BE2C (cell line): ENCODE measurements around the gene CCL13.

Source experiments
- DNase-seq: peaks from one replicate; pipeline ENCODE4 v3.0.0-alpha.2; 2020
- H3K27me3 ChIP-seq: fragments of 250-450 bp; sonication (Bioruptor Pico); 2 replicates; pipeline ENCODE4 v1.5.1; 2020; ENCODE audit warnings: mild to moderate bottlenecking
- H3K36me3 ChIP-seq: fragments of 250-450 bp; sonication (Bioruptor Pico); 2 replicates; pipeline ENCODE4 v1.5.1; 2020; ENCODE audit warnings: mild to moderate bottlenecking
- H3K4me1 ChIP-seq: fragments of 250-450 bp; sonication (Bioruptor Pico); 2 replicates; pipeline ENCODE4 v1.5.1; 2020
- H3K4me3 ChIP-seq: 2 replicates; pipeline ENCODE4 v1.5.1; 2011; ENCODE audit warnings: low read depth, low read length
- H3K9me3 ChIP-seq: fragments of 250-450 bp; sonication (Bioruptor Pico); 2 replicates; pipeline ENCODE4 v1.5.1; 2020
- TF ChIP-seq, protein P1 (sequence below): IDR thresholded peaks from 2 replicates; pipeline ENCODE4 v1.5.1; 2012; ENCODE audit warnings: mild to moderate bottlenecking, low read depth, low read length

CCL13 gene

DNA sequence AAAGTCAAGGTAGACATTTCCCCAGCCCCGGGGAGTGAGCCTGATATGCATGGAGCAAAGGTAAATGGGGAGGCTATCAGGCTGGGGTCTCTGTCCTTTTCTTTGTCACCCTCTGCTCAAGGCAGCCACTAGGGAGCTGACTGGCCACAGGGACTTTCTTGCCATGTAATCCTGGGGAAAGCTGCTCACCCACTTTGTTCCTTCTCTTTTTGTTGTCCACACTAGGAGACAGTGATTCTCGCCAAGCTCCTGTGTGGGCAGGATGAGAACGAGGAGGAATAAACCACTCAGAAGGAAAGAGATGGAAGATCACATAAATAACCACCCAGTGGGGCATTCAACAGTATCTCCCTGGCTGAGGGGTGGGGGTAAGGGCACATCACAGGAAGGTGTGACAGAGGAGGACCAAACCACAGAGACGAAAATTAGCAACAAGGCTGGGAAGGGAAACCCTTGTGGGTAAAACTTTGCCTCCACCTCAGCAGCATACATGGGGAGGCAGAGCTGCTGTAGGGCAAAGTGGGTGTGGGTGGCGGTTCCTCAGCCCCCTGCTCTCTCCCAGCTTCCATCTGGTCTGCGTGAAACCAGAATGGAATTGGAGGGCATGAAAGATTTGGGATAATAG lies 33.0 kb downstream of the CCL13 start:
- Histone ChIP-seq H3K4me1 (no peaks in the 10 kb centered on the region), H3K36me3 (no peaks in the 10 kb centered on the region), H3K27me3 (peaks cover 10% of the 10 kb centered on the region), H3K9me3 (no peaks in the 10 kb centered on the region), H3K4me3 (no peak overlapping the region)
- no peak for DNase-seq
- TF ChIP-seq, protein P1, sequence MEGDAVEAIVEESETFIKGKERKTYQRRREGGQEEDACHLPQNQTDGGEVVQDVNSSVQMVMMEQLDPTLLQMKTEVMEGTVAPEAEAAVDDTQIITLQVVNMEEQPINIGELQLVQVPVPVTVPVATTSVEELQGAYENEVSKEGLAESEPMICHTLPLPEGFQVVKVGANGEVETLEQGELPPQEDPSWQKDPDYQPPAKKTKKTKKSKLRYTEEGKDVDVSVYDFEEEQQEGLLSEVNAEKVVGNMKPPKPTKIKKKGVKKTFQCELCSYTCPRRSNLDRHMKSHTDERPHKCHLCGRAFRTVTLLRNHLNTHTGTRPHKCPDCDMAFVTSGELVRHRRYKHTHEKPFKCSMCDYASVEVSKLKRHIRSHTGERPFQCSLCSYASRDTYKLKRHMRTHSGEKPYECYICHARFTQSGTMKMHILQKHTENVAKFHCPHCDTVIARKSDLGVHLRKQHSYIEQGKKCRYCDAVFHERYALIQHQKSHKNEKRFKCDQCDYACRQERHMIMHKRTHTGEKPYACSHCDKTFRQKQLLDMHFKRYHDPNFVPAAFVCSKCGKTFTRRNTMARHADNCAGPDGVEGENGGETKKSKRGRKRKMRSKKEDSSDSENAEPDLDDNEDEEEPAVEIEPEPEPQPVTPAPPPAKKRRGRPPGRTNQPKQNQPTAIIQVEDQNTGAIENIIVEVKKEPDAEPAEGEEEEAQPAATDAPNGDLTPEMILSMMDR, result no peak

DNA sequence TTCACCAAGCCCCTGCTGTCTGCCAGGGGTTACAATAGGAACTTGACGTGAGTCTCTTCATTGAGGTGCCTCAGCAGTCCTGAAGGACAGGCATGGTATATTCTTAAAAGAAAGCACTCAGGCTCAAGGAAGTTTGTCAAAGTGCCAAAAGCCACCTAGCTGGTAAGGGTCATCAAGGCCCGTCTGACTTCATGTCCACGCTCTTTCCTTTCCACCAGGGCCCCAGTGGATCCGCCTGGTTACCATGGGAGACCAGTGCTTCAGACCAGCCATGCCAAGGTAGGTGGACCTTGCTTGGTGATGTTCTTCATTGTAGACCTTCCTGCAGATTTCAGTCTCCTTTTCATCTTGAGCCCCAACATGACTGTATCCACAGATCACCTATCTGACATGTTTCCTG lies 34.4 kb downstream of the CCL13 start:
- TF ChIP-seq, protein P1, result no peak
- H3K36me3 ChIP-seq, result no peaks in the 10 kb centered on the region
- H3K4me3 ChIP-seq, result no peak overlapping the region
- no peaks in the 10 kb centered on the region for H3K9me3 ChIP-seq
- H3K27me3 ChIP-seq, result peaks cover 2% of the 10 kb centered on the region
- H3K4me1 ChIP-seq, result no peaks in the 10 kb centered on the region
- DNase-seq, result no peak

DNA sequence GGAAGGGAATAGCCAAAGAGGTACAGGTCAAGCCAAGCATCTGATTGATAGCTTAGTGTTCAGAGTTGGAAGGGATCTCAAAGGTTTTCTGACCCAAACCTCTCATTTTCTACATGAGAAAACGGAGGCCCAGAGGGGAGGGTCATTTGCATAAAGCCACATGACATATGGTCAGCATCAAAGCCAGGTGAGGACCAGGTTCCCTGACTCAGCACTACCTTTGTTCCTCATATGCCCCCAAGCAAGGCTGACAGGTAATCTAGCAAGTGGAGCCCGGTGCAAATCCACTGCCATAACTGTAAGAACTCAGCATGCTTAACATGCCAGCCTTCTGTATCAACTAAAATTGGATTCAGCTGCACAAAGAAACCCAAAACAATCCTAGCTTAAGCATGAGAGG lies 35.0 kb downstream of the CCL13 start:
- no peak for DNase-seq
- H3K4me1 ChIP-seq, result no peaks in the 10 kb centered on the region
- no peaks in the 10 kb centered on the region; the same call in none of the 2 replicates for H3K27me3 ChIP-seq
- H3K36me3 ChIP-seq, result no peaks in the 10 kb centered on the region
- H3K9me3 ChIP-seq, result no peaks in the 10 kb centered on the region
- TF ChIP-seq, protein P1, result no peak
- H3K4me3 ChIP-seq, result no peak overlapping the region

DNA sequence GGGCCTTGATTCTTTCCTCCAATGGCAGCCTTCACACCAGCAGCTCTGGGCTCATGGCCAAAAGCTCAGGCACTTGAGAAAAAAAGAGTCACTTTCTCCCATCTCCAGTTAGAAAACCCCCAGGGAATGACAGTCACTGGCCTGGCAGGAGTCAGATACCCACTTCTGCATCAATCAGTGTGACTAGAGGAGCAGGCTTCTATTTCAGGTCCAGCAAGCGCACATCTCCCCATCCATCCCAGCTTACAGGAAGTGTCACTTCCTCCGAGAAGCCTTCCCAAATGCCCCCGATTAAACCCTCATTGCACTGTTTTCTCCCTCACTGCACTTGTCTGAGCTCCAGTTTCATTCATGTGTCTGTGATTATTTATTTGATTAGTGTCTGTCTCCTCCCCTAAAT lies 37.1 kb downstream of the CCL13 start:
- no peaks in the 10 kb centered on the region; the same call in 1 of the 2 replicates for H3K27me3 ChIP-seq
- H3K36me3 ChIP-seq, result no peaks in the 10 kb centered on the region
- peak; percentile 34 for DNase-seq
- H3K4me3 ChIP-seq, result no peak overlapping the region
- H3K9me3 ChIP-seq, result no peaks in the 10 kb centered on the region
- TF ChIP-seq, protein P1, result no peak
- H3K4me1 ChIP-seq, result no peaks in the 10 kb centered on the region

DNA sequence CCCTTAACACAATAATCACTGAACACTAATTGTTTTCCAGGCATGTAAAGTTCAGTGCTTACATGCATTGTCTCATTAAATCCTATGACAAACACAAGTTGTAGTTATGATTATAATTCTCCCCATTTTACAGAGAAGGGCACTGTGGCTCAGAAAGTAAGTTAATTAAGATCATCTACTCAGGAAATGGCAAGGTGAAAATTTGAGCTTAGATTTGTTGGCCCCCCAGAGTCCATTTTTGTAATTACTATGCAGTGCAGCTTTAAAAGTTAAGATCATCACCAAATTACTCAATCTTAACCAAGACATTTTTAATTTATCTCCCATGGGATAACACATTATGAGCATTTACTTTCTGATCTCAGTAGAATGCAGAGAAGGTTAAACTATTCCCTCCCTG lies 41.0 kb downstream of the CCL13 start:
- H3K4me1 ChIP-seq, result no peaks in the 10 kb centered on the region

DNA sequence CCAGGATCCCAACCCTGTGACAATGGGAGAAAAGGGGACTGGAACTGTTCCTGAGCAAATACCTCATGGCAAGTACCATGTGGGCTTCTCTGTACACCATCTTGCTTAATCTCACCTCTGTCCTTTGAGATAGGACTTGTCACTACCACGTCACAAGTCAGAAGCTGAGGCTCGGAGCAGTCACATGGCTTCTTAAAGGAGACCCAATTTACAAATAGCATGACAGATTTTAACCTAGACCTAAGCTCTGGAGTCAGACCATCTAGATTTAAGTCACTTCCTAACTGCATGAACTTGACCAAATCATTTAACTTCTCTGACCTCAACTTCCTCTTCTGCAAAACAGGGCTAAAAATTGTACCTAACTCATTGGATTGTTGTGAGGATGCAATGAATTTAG lies 42.7 kb downstream of the CCL13 start:
- Histone ChIP-seq H3K4me1 (no peaks in the 10 kb centered on the region), H3K36me3 (no peaks in the 10 kb centered on the region), H3K27me3 (no peaks in the 10 kb centered on the region), H3K9me3 (no peaks in the 10 kb centered on the region), H3K4me3 (no peak overlapping the region)
- no peak for DNase-seq
- TF ChIP-seq, protein P1, result no peak

More for the DNA sequence above, 41.0 kb downstream of the CCL13 start:
- no peak overlapping the region for H3K4me3 ChIP-seq
- H3K27me3 ChIP-seq, result no peaks in the 10 kb centered on the region
- H3K9me3 ChIP-seq, result no peaks in the 10 kb centered on the region
- H3K36me3 ChIP-seq, result no peaks in the 10 kb centered on the region
- TF ChIP-seq, protein P1, result no peak
- DNase-seq, result no peak
